WTC11 (cell line): ENCODE results near the gene SVOP. TPM values are rescaled to one million over a fixed set of nuclear protein-coding genes. Genes with fewer than 3 reads are reported as not detected.

Experiments
- ATAC-seq: fragments of 200-7000 bp; cut with Tn5 transposase; 2 replicates; pipeline ENCODE4 v1.10.0; 2021; ENCODE audit warnings: mild to moderate bottlenecking, moderate library complexity
- CTCF ChIA-PET: fragments of 300-600 bp; sonication (Branson Sonifier 250); formaldehyde crosslinking; loops from one replicate; lab custom pipeline; 2021; ENCODE audit warnings: antibody characterized with exemption; lab: Charles Lee
- POLR2A ChIA-PET: fragments of 350-600 bp; sonication (Branson Sonifier 250); formaldehyde crosslinking; loops from one replicate; lab custom pipeline; 2021; ENCODE audit warnings: antibody characterized with exemption; lab: Charles Lee
- DNase-seq: peaks from one replicate; pipeline ENCODE4 v3.0.0; 2021; ENCODE audit warnings: low spot score
- H3K27ac Mint-ChIP-seq: 2 replicates; pipeline ENCODE4 v1.8.0; 2021; ENCODE audit warnings: mixed read lengths
- H3K27me3 Mint-ChIP-seq: 2 replicates; pipeline ENCODE4 v1.8.0; 2021; ENCODE audit warnings: low read depth, mild to moderate bottlenecking, moderate library complexity, mixed read lengths
- H3K36me3 Mint-ChIP-seq: 2 replicates; pipeline ENCODE4 v1.8.0; 2021; ENCODE audit warnings: mixed read lengths
- H3K4me1 Mint-ChIP-seq: 2 replicates; pipeline ENCODE4 v1.8.0; 2022; ENCODE audit warnings: mixed read lengths
- H3K4me3 Mint-ChIP-seq: 2 replicates; pipeline ENCODE4 v1.8.0; 2021; ENCODE audit warnings: mild to moderate bottlenecking, moderate library complexity, mixed read lengths
- H3K9me3 Mint-ChIP-seq: 2 replicates; pipeline ENCODE4 v1.8.0; 2021; ENCODE audit warnings: mixed read lengths
- E2F1 ChIP-seq: sonication (generic); formaldehyde crosslinking; IDR thresholded peaks from 2 replicates; pipeline ENCODE4 v1.8.0; 2022; ENCODE audit warnings: mild to moderate bottlenecking, missing genetic modification reagents
- E2F5 ChIP-seq: sonication (generic); formaldehyde crosslinking; IDR thresholded peaks from 2 replicates; pipeline ENCODE4 v1.8.1; 2022; ENCODE audit warnings: mild to moderate bottlenecking, moderate library complexity, missing genetic modification reagents
- ERG ChIP-seq: fragments of 250-450 bp; sonication (Bioruptor Pico); IDR thresholded peaks from 2 replicates; pipeline ENCODE4 v1.8.0; 2021; ENCODE audit warnings: mild to moderate bottlenecking
- ESRRA ChIP-seq: sonication (generic); formaldehyde crosslinking; IDR thresholded peaks from 2 replicates; pipeline ENCODE4 v1.8.1; 2022; ENCODE audit warnings: mild to moderate bottlenecking, missing genetic modification reagents, borderline replicate concordance
- ETV6 ChIP-seq: sonication (generic); formaldehyde crosslinking; IDR thresholded peaks from 2 replicates; pipeline ENCODE4 v1.8.1; 2022; ENCODE audit warnings: mild to moderate bottlenecking, missing genetic modification reagents
- FOXJ3 ChIP-seq: sonication (generic); formaldehyde crosslinking; IDR thresholded peaks from 2 replicates; pipeline ENCODE4 v1.9.0; 2021; ENCODE audit warnings: missing genetic modification reagents, mild to moderate bottlenecking, borderline replicate concordance
- MAX ChIP-seq: sonication (generic); formaldehyde crosslinking; IDR thresholded peaks from 2 replicates; pipeline ENCODE4 v1.8.0; 2022; ENCODE audit warnings: mild to moderate bottlenecking, missing genetic modification reagents
- NFATC4 ChIP-seq: fragments of 250-450 bp; sonication (Bioruptor Pico); IDR thresholded peaks from 2 replicates; pipeline ENCODE4 v1.9.0; 2021; ENCODE audit warnings: mild to moderate bottlenecking
- NR2C2 ChIP-seq: sonication (generic); formaldehyde crosslinking; IDR thresholded peaks from 2 replicates; pipeline ENCODE4 v1.8.0; 2022; ENCODE audit warnings: mild to moderate bottlenecking, missing genetic modification reagents
- NR3C1 ChIP-seq: sonication (generic); formaldehyde crosslinking; conservative IDR thresholded peaks from 2 replicates; pipeline ENCODE4 v1.8.1; 2023; ENCODE audit warnings: low read depth, mild to moderate bottlenecking, missing genetic modification reagents
- OVOL2 ChIP-seq: fragments of 250-450 bp; sonication (Bioruptor Pico); IDR thresholded peaks from 2 replicates; pipeline ENCODE4 v1.9.0; 2021; ENCODE audit warnings: mild to moderate bottlenecking, borderline replicate concordance
- PRRX2 ChIP-seq: fragments of 250-450 bp; sonication (Bioruptor Pico); IDR thresholded peaks from 2 replicates; pipeline ENCODE4 v1.8.0; 2021; ENCODE audit warnings: mild to moderate bottlenecking
- RELA ChIP-seq: sonication (generic); formaldehyde crosslinking; IDR thresholded peaks from 2 replicates; pipeline ENCODE4 v1.8.1; 2022; ENCODE audit warnings: missing genetic modification reagents, mild to moderate bottlenecking, borderline replicate concordance
- RORB ChIP-seq: fragments of 250-450 bp; sonication (Bioruptor Pico); IDR thresholded peaks from 2 replicates; pipeline ENCODE4 v1.9.0; 2021; ENCODE audit warnings: mild to moderate bottlenecking
- SMAD3 ChIP-seq: sonication (generic); formaldehyde crosslinking; IDR thresholded peaks from 2 replicates; pipeline ENCODE4 v1.8.0; 2022; ENCODE audit warnings: missing genetic modification reagents, mild to moderate bottlenecking, borderline replicate concordance
- SMAD4 ChIP-seq: sonication (generic); formaldehyde crosslinking; IDR thresholded peaks from 2 replicates; pipeline ENCODE4 v1.8.0; 2022; ENCODE audit warnings: mild to moderate bottlenecking, missing genetic modification reagents
- TCF7 ChIP-seq: sonication (generic); formaldehyde crosslinking; IDR thresholded peaks from 2 replicates; pipeline ENCODE4 v1.8.0; 2022; ENCODE audit warnings: mild to moderate bottlenecking, low read depth, missing genetic modification reagents, moderate library complexity
- TEAD1 ChIP-seq: sonication (generic); formaldehyde crosslinking; IDR thresholded peaks from 2 replicates; pipeline ENCODE4 v1.8.0; 2022; ENCODE audit warnings: mild to moderate bottlenecking, missing genetic modification reagents
- ZNF138 ChIP-seq: sonication (generic); formaldehyde crosslinking; conservative IDR thresholded peaks from 2 replicates; pipeline ENCODE4 v1.8.1; 2022; ENCODE audit warnings: mild to moderate bottlenecking, moderate library complexity, missing genetic modification reagents
- total RNA-seq: library from RNA; stranded (reverse); gene quantifications from 3 replicates; pipeline ENCODE4 v1.2.3, GENCODE V29; 2021
- TF ChIP-seq, protein P1 (sequence below): sonication (generic); formaldehyde crosslinking; IDR thresholded peaks from 2 replicates; pipeline ENCODE4 v1.8.0; 2022; ENCODE audit warnings: missing genetic modification reagents
- TF ChIP-seq, protein P2 (sequence below): fragments of 250-450 bp; sonication (Bioruptor Pico); IDR thresholded peaks from 2 replicates; pipeline ENCODE4 v1.9.0; 2021; ENCODE audit warnings: mild to moderate bottlenecking

SVOP gene
- total RNA-seq, 1 experiment from 2014 or later = 0.04 TPM

DNA sequence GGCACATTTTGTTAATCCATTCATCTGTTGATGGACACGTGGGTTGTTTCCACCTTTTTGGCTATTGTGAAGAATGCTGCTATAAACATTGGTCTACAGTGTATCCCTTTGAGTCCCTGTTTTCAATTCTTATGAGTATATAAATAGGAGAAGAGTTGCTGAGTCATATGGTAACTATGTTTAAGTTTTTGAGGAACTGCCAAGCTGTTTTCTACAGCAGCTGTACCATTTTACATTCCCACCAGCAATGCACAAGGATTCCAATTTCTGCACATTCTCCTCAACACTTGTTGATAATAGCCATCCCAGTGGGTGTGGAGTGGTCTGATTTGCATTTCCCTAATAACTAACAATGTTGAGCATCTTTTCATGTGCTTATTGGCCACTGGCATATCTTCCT is 6.9 kb upstream of the SVOP start:
- peaks cover 12% of the 10 kb centered on the region for H3K9me3 Mint-ChIP-seq
- no peaks in the 10 kb centered on the region for H3K36me3 Mint-ChIP-seq
- ATAC-seq (no peak), DNase-seq (no peak)
- H3K27me3 Mint-ChIP-seq = peaks cover 19% of the 10 kb centered on the region
- H3K27ac Mint-ChIP-seq = no peak overlapping the region
- POLR2A ChIA-PET = no interaction called here
- no peak overlapping the region for H3K4me3 Mint-ChIP-seq
- TF ChIP-seq E2F5 (CRISPR knock-in tag) = no peak
- TF ChIP-seq SMAD3 (CRISPR knock-in tag) = no peak
- TF ChIP-seq, protein P1, sequence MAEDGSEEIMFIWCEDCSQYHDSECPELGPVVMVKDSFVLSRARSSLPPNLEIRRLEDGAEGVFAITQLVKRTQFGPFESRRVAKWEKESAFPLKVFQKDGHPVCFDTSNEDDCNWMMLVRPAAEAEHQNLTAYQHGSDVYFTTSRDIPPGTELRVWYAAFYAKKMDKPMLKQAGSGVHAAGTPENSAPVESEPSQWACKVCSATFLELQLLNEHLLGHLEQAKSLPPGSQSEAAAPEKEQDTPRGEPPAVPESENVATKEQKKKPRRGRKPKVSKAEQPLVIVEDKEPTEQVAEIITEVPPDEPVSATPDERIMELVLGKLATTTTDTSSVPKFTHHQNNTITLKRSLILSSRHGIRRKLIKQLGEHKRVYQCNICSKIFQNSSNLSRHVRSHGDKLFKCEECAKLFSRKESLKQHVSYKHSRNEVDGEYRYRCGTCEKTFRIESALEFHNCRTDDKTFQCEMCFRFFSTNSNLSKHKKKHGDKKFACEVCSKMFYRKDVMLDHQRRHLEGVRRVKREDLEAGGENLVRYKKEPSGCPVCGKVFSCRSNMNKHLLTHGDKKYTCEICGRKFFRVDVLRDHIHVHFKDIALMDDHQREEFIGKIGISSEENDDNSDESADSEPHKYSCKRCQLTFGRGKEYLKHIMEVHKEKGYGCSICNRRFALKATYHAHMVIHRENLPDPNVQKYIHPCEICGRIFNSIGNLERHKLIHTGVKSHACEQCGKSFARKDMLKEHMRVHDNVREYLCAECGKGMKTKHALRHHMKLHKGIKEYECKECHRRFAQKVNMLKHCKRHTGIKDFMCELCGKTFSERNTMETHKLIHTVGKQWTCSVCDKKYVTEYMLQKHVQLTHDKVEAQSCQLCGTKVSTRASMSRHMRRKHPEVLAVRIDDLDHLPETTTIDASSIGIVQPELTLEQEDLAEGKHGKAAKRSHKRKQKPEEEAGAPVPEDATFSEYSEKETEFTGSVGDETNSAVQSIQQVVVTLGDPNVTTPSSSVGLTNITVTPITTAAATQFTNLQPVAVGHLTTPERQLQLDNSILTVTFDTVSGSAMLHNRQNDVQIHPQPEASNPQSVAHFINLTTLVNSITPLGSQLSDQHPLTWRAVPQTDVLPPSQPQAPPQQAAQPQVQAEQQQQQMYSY (CRISPR knock-in tag) = no peak
- TF ChIP-seq TCF7 (CRISPR knock-in tag) = no peak
- TF ChIP-seq MAX = no peak
- no peak for TF ChIP-seq TEAD1 (CRISPR knock-in tag)
- no peak for TF ChIP-seq RORB
- TF ChIP-seq, protein P2, sequence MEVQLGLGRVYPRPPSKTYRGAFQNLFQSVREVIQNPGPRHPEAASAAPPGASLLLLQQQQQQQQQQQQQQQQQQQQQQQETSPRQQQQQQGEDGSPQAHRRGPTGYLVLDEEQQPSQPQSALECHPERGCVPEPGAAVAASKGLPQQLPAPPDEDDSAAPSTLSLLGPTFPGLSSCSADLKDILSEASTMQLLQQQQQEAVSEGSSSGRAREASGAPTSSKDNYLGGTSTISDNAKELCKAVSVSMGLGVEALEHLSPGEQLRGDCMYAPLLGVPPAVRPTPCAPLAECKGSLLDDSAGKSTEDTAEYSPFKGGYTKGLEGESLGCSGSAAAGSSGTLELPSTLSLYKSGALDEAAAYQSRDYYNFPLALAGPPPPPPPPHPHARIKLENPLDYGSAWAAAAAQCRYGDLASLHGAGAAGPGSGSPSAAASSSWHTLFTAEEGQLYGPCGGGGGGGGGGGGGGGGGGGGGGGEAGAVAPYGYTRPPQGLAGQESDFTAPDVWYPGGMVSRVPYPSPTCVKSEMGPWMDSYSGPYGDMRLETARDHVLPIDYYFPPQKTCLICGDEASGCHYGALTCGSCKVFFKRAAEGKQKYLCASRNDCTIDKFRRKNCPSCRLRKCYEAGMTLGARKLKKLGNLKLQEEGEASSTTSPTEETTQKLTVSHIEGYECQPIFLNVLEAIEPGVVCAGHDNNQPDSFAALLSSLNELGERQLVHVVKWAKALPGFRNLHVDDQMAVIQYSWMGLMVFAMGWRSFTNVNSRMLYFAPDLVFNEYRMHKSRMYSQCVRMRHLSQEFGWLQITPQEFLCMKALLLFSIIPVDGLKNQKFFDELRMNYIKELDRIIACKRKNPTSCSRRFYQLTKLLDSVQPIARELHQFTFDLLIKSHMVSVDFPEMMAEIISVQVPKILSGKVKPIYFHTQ (CRISPR knock-in tag) = no peak
- H3K4me1 Mint-ChIP-seq = no peaks in the 10 kb centered on the region
- CTCF ChIA-PET = no interaction called here

DNA sequence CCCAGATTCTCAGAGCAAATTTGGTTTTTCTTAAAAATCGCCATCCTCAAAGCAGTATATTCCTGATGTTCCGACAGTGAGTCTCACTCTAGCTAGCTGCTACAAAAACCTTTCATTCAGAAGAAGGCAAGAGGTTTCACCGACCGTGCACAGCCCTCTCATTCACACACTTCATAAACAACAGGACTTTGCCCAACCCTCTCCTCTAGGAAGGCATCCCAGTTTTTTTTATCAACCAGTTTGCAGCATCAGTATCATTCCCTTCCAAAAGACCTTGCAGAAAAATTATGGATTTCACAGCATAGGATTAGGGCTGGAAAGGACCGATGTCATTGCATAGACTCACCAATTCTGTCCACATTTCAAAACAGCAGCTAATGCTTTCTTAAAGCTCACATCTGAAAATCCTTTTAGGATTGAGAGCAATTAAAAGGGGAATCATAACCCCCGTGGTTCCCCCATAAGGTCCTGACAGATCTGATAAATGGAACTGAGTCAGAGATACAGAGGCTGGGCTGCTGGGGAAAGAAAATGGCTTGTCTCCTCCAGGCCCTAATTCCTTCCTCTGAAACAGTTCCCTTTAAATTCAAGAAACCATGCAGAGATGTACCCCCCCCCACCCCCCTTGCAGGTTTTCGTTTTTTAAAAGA is 597 bp downstream of the SVOP start:
- Mint-ChIP-seq H3K4me1 (peaks cover 3% of the 10 kb centered on the region; the same call in 1 of the 2 replicates), H3K4me3 (peak overlapping the region; percentile 52), H3K27ac (no peak overlapping the region), H3K27me3 (peaks cover 16% of the 10 kb centered on the region), H3K9me3 (peaks cover 3% of the 10 kb centered on the region; the same call in 1 of the 2 replicates), H3K36me3 (no peaks in the 10 kb centered on the region)
- CTCF ChIA-PET = interaction anchor here (1.2 to 1.4 kb wide), 2 partner anchors 70 to 136 kb away, joined by 3 to 5 read pairs; no protein-coding TSS in a partner anchor
- no peak for TF ChIP-seq NR3C1 (CRISPR knock-in tag)
- TF ChIP-seq RELA (CRISPR knock-in tag) = no peak
- ATAC-seq = no peak
- no peak for DNase-seq
- POLR2A ChIA-PET = interaction anchor here (1.0 kb wide), 1 partner anchor 40 kb away, joined by 3 read pairs; no protein-coding TSS in a partner anchor

- DNase-seq = no peak
- peaks cover 3% of the 10 kb centered on the region; the same call in 1 of the 2 replicates for H3K9me3 Mint-ChIP-seq
- H3K4me3 Mint-ChIP-seq = no peak overlapping the region
- no peak overlapping the region for H3K27ac Mint-ChIP-seq
- ATAC-seq = no peak
- ChIA-PET POLR2A (no interaction called here), CTCF (no interaction called here)
- no peaks in the 10 kb centered on the region for H3K36me3 Mint-ChIP-seq
- no peak for TF ChIP-seq SMAD4 (CRISPR knock-in tag)
- no peak for TF ChIP-seq PRRX2 (CRISPR knock-in tag)
- no peak for TF ChIP-seq ESRRA (CRISPR knock-in tag)
- no peak for TF ChIP-seq FOXJ3 (CRISPR knock-in tag)
- no peak for TF ChIP-seq E2F1
- no peak for TF ChIP-seq ETV6 (CRISPR knock-in tag)
- TF ChIP-seq NR2C2 (CRISPR knock-in tag) = no peak
- no peak for TF ChIP-seq ZNF138 (CRISPR knock-in tag)
- TF ChIP-seq ERG (CRISPR knock-in tag) = no peak
- TF ChIP-seq OVOL2 (CRISPR knock-in tag) = no peak
- TF ChIP-seq NFATC4 (CRISPR knock-in tag) = no peak
- peaks cover 3% of the 10 kb centered on the region; the same call in 1 of the 2 replicates for H3K4me1 Mint-ChIP-seq
- H3K27me3 Mint-ChIP-seq = peaks cover 16% of the 10 kb centered on the region
These were observed 2.6 kb downstream of the SVOP start for GRCh38 chr12:109018296-109018695.
